Tibial nerve (tissue), 4 donors: ENCODE results near the gene LRRC15. TPM values are rescaled to one million over a fixed set of nuclear protein-coding genes. Genes with fewer than 3 reads are reported as not detected.

Source experiments
- DNase-seq, 2 donors: peaks; one replicate each; pipeline ENCODE4 v3.0.0-alpha.2; 2019; ENCODE audit warnings: low spot score in 2 of 2
- H3K27ac ChIP-seq, 4 donors: fragments of 200-600 bp; sonication (generic) in 3 of 4; one replicate each; pipeline ENCODE4 v1.5.1; 2017 to 2019; ENCODE audit warnings: mild to moderate bottlenecking in 1 of 4
- H3K27me3 ChIP-seq, 2 donors: fragments of 200-600 bp; sonication (generic) in 1 of 2; one replicate each; pipeline versions ENCODE4 v1.5.1 to v1.6.0; 2017 to 2019
- H3K36me3 ChIP-seq, 3 donors: fragments of 200-600 bp; sonication (generic); one replicate each; pipeline ENCODE4 v1.5.1; 2018 to 2019
- H3K4me1 ChIP-seq, 4 donors: fragments of 200-600 bp; sonication (generic) in 3 of 4; one replicate each; pipeline ENCODE4 v1.5.1; 2017 to 2019
- H3K4me3 ChIP-seq, 4 donors: fragments of 200-600 bp; sonication (generic) in 3 of 4; one replicate each; pipeline ENCODE4 v1.5.1; 2017 to 2019; ENCODE audit warnings: mild to moderate bottlenecking in 1 of 4, moderate library complexity in 1 of 4
- H3K9me3 ChIP-seq, 4 donors: fragments of 200-600 bp; sonication (generic) in 3 of 4; one replicate each; pipeline ENCODE4 v1.5.1; 2017 to 2019
- CTCF ChIP-seq, 5 experiments: fragments of 200-600 bp in 3 of 5; fragments of 450-650 bp in 2 of 5; sonication (generic) in 3 of 5; IDR thresholded peaks; one replicate each; pipeline ENCODE4 v1.5.1; 2016 to 2019; ENCODE audit warnings: antibody characterized with exemption in 5 of 5, mild to moderate bottlenecking in 3 of 5, moderate library complexity in 2 of 5
- EP300 ChIP-seq, 2 donors: sonication (generic); formaldehyde crosslinking; IDR thresholded peaks; one replicate each; pipeline ENCODE4 v1.6.1; 2017; ENCODE audit warnings: antibody characterized with exemption in 2 of 2, mild to moderate bottlenecking in 1 of 2
- POLR2A ChIP-seq, 2 donors: fragments of 450-650 bp; IDR thresholded peaks; one replicate each; pipeline ENCODE4 v1.6.1; 2017; ENCODE audit warnings: antibody characterized with exemption in 2 of 2, mild to moderate bottlenecking in 2 of 2, moderate library complexity in 2 of 2
- WGBS, 2 donors: methylation state at CpG; one replicate each; pipeline ENCODE4 v1.1.5; 2018; 5-methylcytosine and 5-hydroxymethylcytosine counted together
- total RNA-seq, 4 donors: library from RNA; depleted of rRNA; stranded (reverse); fragments of >200 nt; gene quantifications; one replicate each; pipeline ENCODE4 v1.1.0, GENCODE V29; 2016

Gene LRRC15
- total RNA-seq, 4 donors from 2014 or later = not detected

GRCh38 chr3:194382892-194383223, 13.3 kb upstream of the LRRC15 start:
- no peaks in the 10 kb centered on the region for H3K36me3 ChIP-seq
- H3K4me1 ChIP-seq = peaks cover 0 to 6% (median 0%) of the 10 kb centered on the region in 4 donors
- no peaks in the 10 kb centered on the region for H3K9me3 ChIP-seq
- no peak overlapping the region for H3K4me3 ChIP-seq
- H3K27me3 ChIP-seq = peaks cover 0 to 10% of the 10 kb centered on the region in 2 donors
- H3K27ac ChIP-seq = no peak overlapping the region
- no peak for TF ChIP-seq POLR2A (IDR thresholded peaks at IDR 0.05)
- TF ChIP-seq CTCF (IDR thresholded peaks at IDR 0.05) = no peak
- no peak for TF ChIP-seq EP300 (IDR thresholded peaks at IDR 0.05)
- DNase-seq = no peak
- 81 to 84% methylated on average over 9 of the region's 9 CpGs for WGBS, 2 donors

GRCh38 chr3:194382196-194382891, 12.8 kb upstream of the LRRC15 start:
- Histone ChIP-seq H3K4me3 (no peak overlapping the region), H3K27me3 (peaks cover 0 to 10% of the 10 kb centered on the region in 2 donors), H3K27ac (no peak overlapping the region), H3K9me3 (no peaks in the 10 kb centered on the region), H3K36me3 (no peaks in the 10 kb centered on the region), H3K4me1 (peaks cover 0 to 6% (median 0%) of the 10 kb centered on the region in 4 donors)
- no peak for DNase-seq
- TF ChIP-seq EP300 (IDR thresholded peaks at IDR 0.05) (no peak), POLR2A (IDR thresholded peaks at IDR 0.05) (no peak)
- WGBS, 2 donors = 52 to 54% methylated on average over 20 of the region's 20 CpGs

- H3K27me3 ChIP-seq = peaks cover 0 to 10% of the 10 kb centered on the region in 2 donors
- 47 to 48% methylated on average over 14 to 17 of the region's 17 CpGs for WGBS, 2 donors
- no peak overlapping the region for H3K4me3 ChIP-seq
These were observed 11.9 kb upstream of the LRRC15 start for GRCh38 chr3:194381460-194381875.

GRCh38 chr3:194380326-194380725, 10.8 kb upstream of the LRRC15 start:
- H3K36me3 ChIP-seq = no peaks in the 10 kb centered on the region
- no peaks in the 10 kb centered on the region for H3K9me3 ChIP-seq
- WGBS, 2 donors = 84 to 85% methylated on average over 7 of the region's 7 CpGs
- TF ChIP-seq EP300 (IDR thresholded peaks at IDR 0.05) (no peak), CTCF (IDR thresholded peaks at IDR 0.05) (no peak), POLR2A (IDR thresholded peaks at IDR 0.05) (no peak)
- peaks cover 0 to 14% of the 10 kb centered on the region in 2 donors for H3K27me3 ChIP-seq
- H3K4me1 ChIP-seq = peaks cover 0 to 10% (median 0%) of the 10 kb centered on the region in 4 donors
- H3K4me3 ChIP-seq = no peak overlapping the region
- no peak for DNase-seq
- H3K27ac ChIP-seq = no peak overlapping the region

More at GRCh38 chr3:194381460-194381875, 11.9 kb upstream of the LRRC15 start:
- no peaks in the 10 kb centered on the region for H3K36me3 ChIP-seq
- no peaks in the 10 kb centered on the region for H3K9me3 ChIP-seq
- H3K4me1 ChIP-seq = peaks cover 0 to 6% (median 0%) of the 10 kb centered on the region in 4 donors
- TF ChIP-seq POLR2A (IDR thresholded peaks at IDR 0.05) (no peak), CTCF (IDR thresholded peaks at IDR 0.05) (no peak), EP300 (IDR thresholded peaks at IDR 0.05) (no peak)
- no peak for DNase-seq
- no peak overlapping the region for H3K27ac ChIP-seq

DNA sequence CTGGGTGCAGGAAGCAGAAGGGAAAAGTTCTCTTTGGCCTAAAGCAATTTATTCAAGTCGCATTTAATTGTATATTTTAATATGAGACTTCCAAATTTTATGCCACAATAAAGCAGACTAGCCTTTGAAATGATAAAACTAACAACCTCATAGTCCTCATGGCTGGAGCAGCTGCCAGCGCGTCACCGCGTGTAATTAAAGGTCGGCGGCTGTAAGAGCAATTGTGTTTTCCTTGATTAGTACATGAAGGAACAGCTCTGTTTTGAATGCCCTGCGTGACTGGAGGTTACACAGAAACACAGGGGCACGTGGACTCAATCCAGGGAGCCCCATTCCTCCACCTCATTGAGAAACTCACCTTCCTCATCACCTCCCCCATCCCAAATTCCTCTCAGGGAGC, 10.1 kb upstream of the LRRC15 start:
- Histone ChIP-seq H3K36me3 (no peaks in the 10 kb centered on the region), H3K27me3 (peaks cover 0 to 14% of the 10 kb centered on the region in 2 donors), H3K4me3 (no peak overlapping the region), H3K9me3 (no peaks in the 10 kb centered on the region), H3K27ac (no peak overlapping the region), H3K4me1 (peaks cover 0 to 10% (median 0%) of the 10 kb centered on the region in 4 donors)
- no peak for DNase-seq
- WGBS, 2 donors = 62 to 69% methylated on average over 9 of the region's 9 CpGs
- TF ChIP-seq EP300 (IDR thresholded peaks at IDR 0.05) (no peak), POLR2A (IDR thresholded peaks at IDR 0.05) (no peak), CTCF (IDR thresholded peaks at IDR 0.05) (no peak)
